ENCODE results near the gene RPS19.
"Not testable (repeated sequence)": the region's sequence is repeated elsewhere in the genome, so short reads cannot be mapped to it uniquely, and the experiment has no call there.

RPS19 gene

GRCh38 chr19:41911889-41912731, 52.1 kb downstream of the RPS19 start:
- Histone ChIP-seq H3K9me3 (ENCODE audit: control insufficient read depth in 1 of 2, low read length in 2 of 2) (no peaks in the 10 kb centered on the region), H3K27me3 (ENCODE audit: low read depth, low read length) (peaks cover 48% of the 10 kb centered on the region), H3K4me1 (ENCODE audit: control insufficient read depth in 1 of 2, insufficient read depth in 2 of 2, low read length in 2 of 2) (peaks cover 0 to 8% of the 10 kb centered on the region in 2 donors)

GRCh38 chr19:41912899-41913537, 53.0 kb downstream of the RPS19 start:
- H3K27me3 ChIP-seq (ENCODE audit: low read depth, low read length): peaks cover 48% of the 10 kb centered on the region
- no peak overlapping the region for H3K4me3 ChIP-seq (ENCODE audit: low read depth in 1 of 2, low read length in 2 of 2)
- H3K36me3 ChIP-seq (ENCODE audit: control insufficient read depth in 1 of 2, insufficient read depth in 2 of 2, low read length in 2 of 2): no peaks in the 10 kb centered on the region
- H3K4me1 ChIP-seq (ENCODE audit: control insufficient read depth in 1 of 2, insufficient read depth in 2 of 2, low read length in 2 of 2): peaks cover 0 to 8% of the 10 kb centered on the region in 2 donors
- no peaks in the 10 kb centered on the region for H3K9me3 ChIP-seq (ENCODE audit: control insufficient read depth in 1 of 2, low read length in 2 of 2)
- no peak overlapping the region for H3K27ac ChIP-seq (ENCODE audit: low read length)

More at GRCh38 chr19:41911889-41912731, 52.1 kb downstream of the RPS19 start:
- Histone ChIP-seq H3K27ac (ENCODE audit: low read length) (no peak overlapping the region), H3K36me3 (ENCODE audit: control insufficient read depth in 1 of 2, insufficient read depth in 2 of 2, low read length in 2 of 2) (peaks cover 0 to under 1% of the 10 kb centered on the region in 2 donors), H3K4me3 (ENCODE audit: low read depth in 1 of 2, low read length in 2 of 2) (no peak overlapping the region)

GRCh38 chr19:41913538-41914423, 53.7 kb downstream of the RPS19 start:
- Histone ChIP-seq H3K9me3 (ENCODE audit: control insufficient read depth in 1 of 2, low read length in 2 of 2) (no peaks in the 10 kb centered on the region), H3K4me3 (ENCODE audit: low read depth in 1 of 2, low read length in 2 of 2) (no peak overlapping the region), H3K36me3 (ENCODE audit: control insufficient read depth in 1 of 2, insufficient read depth in 2 of 2, low read length in 2 of 2) (no peaks in the 10 kb centered on the region), H3K4me1 (ENCODE audit: control insufficient read depth in 1 of 2, insufficient read depth in 2 of 2, low read length in 2 of 2) (peaks cover 0 to 8% of the 10 kb centered on the region in 2 donors), H3K27ac (ENCODE audit: low read length) (no peak overlapping the region), H3K27me3 (ENCODE audit: low read depth, low read length) (peaks cover 53% of the 10 kb centered on the region)

- H3K4me1 ChIP-seq (ENCODE audit: control insufficient read depth in 1 of 2, insufficient read depth in 2 of 2, low read length in 2 of 2); H3K4me3 ChIP-seq (ENCODE audit: low read depth in 1 of 2, low read length in 2 of 2); H3K9me3 ChIP-seq (ENCODE audit: control insufficient read depth in 1 of 2, low read length in 2 of 2); H3K36me3 ChIP-seq (ENCODE audit: control insufficient read depth in 1 of 2, insufficient read depth in 2 of 2, low read length in 2 of 2); H3K27ac ChIP-seq (ENCODE audit: low read length): not testable (repeated sequence)
- H3K27me3 ChIP-seq (ENCODE audit: low read depth, low read length): peaks cover 60% of the 10 kb centered on the region
These were observed 54.4 kb downstream of the RPS19 start for GRCh38 chr19:41914424-41914834.

GRCh38 chr19:41915021-41915775, 55.1 kb downstream of the RPS19 start:
- H3K4me3 ChIP-seq (ENCODE audit: low read depth in 1 of 2, low read length in 2 of 2): no peak overlapping the region
- peaks cover 66% of the 10 kb centered on the region for H3K27me3 ChIP-seq (ENCODE audit: low read depth, low read length)
- no peaks in the 10 kb centered on the region for H3K36me3 ChIP-seq (ENCODE audit: control insufficient read depth in 1 of 2, insufficient read depth in 2 of 2, low read length in 2 of 2)
- no peaks in the 10 kb centered on the region for H3K9me3 ChIP-seq (ENCODE audit: control insufficient read depth in 1 of 2, low read length in 2 of 2)
- H3K27ac ChIP-seq (ENCODE audit: low read length): no peak overlapping the region
- H3K4me1 ChIP-seq (ENCODE audit: control insufficient read depth in 1 of 2, insufficient read depth in 2 of 2, low read length in 2 of 2): peaks cover 0 to 8% of the 10 kb centered on the region in 2 donors

GRCh38 chr19:41915776-41916414, 55.8 kb downstream of the RPS19 start:
- H3K4me1 ChIP-seq (ENCODE audit: control insufficient read depth in 1 of 2, insufficient read depth in 2 of 2, low read length in 2 of 2): peaks cover 0 to 8% of the 10 kb centered on the region in 2 donors
- peaks cover 73% of the 10 kb centered on the region for H3K27me3 ChIP-seq (ENCODE audit: low read depth, low read length)
- H3K27ac ChIP-seq (ENCODE audit: low read length): no peak overlapping the region
- no peak overlapping the region for H3K4me3 ChIP-seq (ENCODE audit: low read depth in 1 of 2, low read length in 2 of 2)
- no peaks in the 10 kb centered on the region for H3K36me3 ChIP-seq (ENCODE audit: control insufficient read depth in 1 of 2, insufficient read depth in 2 of 2, low read length in 2 of 2)
- H3K9me3 ChIP-seq (ENCODE audit: control insufficient read depth in 1 of 2, low read length in 2 of 2): no peaks in the 10 kb centered on the region

- H3K36me3 ChIP-seq (ENCODE audit: control insufficient read depth in 1 of 2, insufficient read depth in 2 of 2, low read length in 2 of 2): no peaks in the 10 kb centered on the region
- H3K27me3 ChIP-seq (ENCODE audit: low read depth, low read length): peaks cover 70% of the 10 kb centered on the region
- peaks cover 0 to 8% of the 10 kb centered on the region in 2 donors for H3K4me1 ChIP-seq (ENCODE audit: control insufficient read depth in 1 of 2, insufficient read depth in 2 of 2, low read length in 2 of 2)
- no peaks in the 10 kb centered on the region for H3K9me3 ChIP-seq (ENCODE audit: control insufficient read depth in 1 of 2, low read length in 2 of 2)
- no peak overlapping the region for H3K4me3 ChIP-seq (ENCODE audit: low read depth in 1 of 2, low read length in 2 of 2)
- H3K27ac ChIP-seq (ENCODE audit: low read length): no peak overlapping the region
These were observed 57.6 kb downstream of the RPS19 start for GRCh38 chr19:41917676-41918075.

- H3K27ac ChIP-seq (ENCODE audit: low read length): no peak overlapping the region
- H3K27me3 ChIP-seq (ENCODE audit: low read depth, low read length): peaks cover 74% of the 10 kb centered on the region
- no peaks in the 10 kb centered on the region for H3K36me3 ChIP-seq (ENCODE audit: control insufficient read depth in 1 of 2, insufficient read depth in 2 of 2, low read length in 2 of 2)
- peaks cover 0 to 8% of the 10 kb centered on the region in 2 donors for H3K4me1 ChIP-seq (ENCODE audit: control insufficient read depth in 1 of 2, insufficient read depth in 2 of 2, low read length in 2 of 2)
- no peaks in the 10 kb centered on the region for H3K9me3 ChIP-seq (ENCODE audit: control insufficient read depth in 1 of 2, low read length in 2 of 2)
- H3K4me3 ChIP-seq (ENCODE audit: low read depth in 1 of 2, low read length in 2 of 2): no peak overlapping the region
These were observed 58.0 kb downstream of the RPS19 start for GRCh38 chr19:41918095-41918494.

- H3K4me3 ChIP-seq (ENCODE audit: low read depth in 1 of 2, low read length in 2 of 2): no peak overlapping the region
- H3K9me3 ChIP-seq (ENCODE audit: control insufficient read depth in 1 of 2, low read length in 2 of 2): no peaks in the 10 kb centered on the region
- peaks cover 0 to 8% of the 10 kb centered on the region in 2 donors for H3K4me1 ChIP-seq (ENCODE audit: control insufficient read depth in 1 of 2, insufficient read depth in 2 of 2, low read length in 2 of 2)
- H3K27ac ChIP-seq (ENCODE audit: low read length): no peak overlapping the region
- H3K27me3 ChIP-seq (ENCODE audit: low read depth, low read length): peaks cover 72% of the 10 kb centered on the region
- no peaks in the 10 kb centered on the region for H3K36me3 ChIP-seq (ENCODE audit: control insufficient read depth in 1 of 2, insufficient read depth in 2 of 2, low read length in 2 of 2)
These were observed 58.7 kb downstream of the RPS19 start for GRCh38 chr19:41918653-41919244.

All from muscle layer of duodenum (tissue), 2 donors.